NCI-H2081 treated with DMSO at 0.1 percent for 48 hours (cell line): ENCODE data around the gene ERICH6B.
"Not testable (repeated sequence)": the region's sequence is repeated elsewhere in the genome, so short reads cannot be mapped to it uniquely, and the experiment has no call there.

ENCODE experiments used
- DNase-seq: peaks from one replicate; lab custom pipeline; 2025; lab: John Stamatoyannopoulos, UW

ERICH6B gene

GRCh38 chr13:45615501-45616101 lies at the start of gene ERICH6B:
Gene ERICH6B, minus strand, starts transcription at chr13:45615739. Its CDS starts 18,734 bp downstream, at chr13:45597005.
- no peak for DNase-seq

GRCh38 chr13:45662903-45663302 lies 47.4 kb upstream of the ERICH6B start:
- DNase-seq: not testable (repeated sequence)

GRCh38 chr13:45662162-45662561 lies 46.6 kb upstream of the ERICH6B start:
- DNase-seq: no peak

- not testable (repeated sequence) for DNase-seq
Measured at GRCh38 chr13:45660458-45660857, 44.9 kb upstream of the ERICH6B start.

GRCh38 chr13:45659536-45659935 lies 44.0 kb upstream of the ERICH6B start:
- no peak for DNase-seq

- DNase-seq: no peak
Measured at GRCh38 chr13:45658586-45659235, 43.2 kb upstream of the ERICH6B start.

GRCh38 chr13:45654633-45655349 lies 39.3 kb upstream of the ERICH6B start:
- DNase-seq: no peak

GRCh38 chr13:45645263-45645662 lies 29.7 kb upstream of the ERICH6B start:
- DNase-seq: not testable (repeated sequence)

- not testable (repeated sequence) for DNase-seq
Measured at GRCh38 chr13:45642159-45642558, 26.6 kb upstream of the ERICH6B start.

GRCh38 chr13:45635291-45635690 lies 19.8 kb upstream of the ERICH6B start:
- not testable (repeated sequence) for DNase-seq

- no peak for DNase-seq
Measured at GRCh38 chr13:45630791-45631190, 15.3 kb upstream of the ERICH6B start.

GRCh38 chr13:45629940-45630339 lies 14.4 kb upstream of the ERICH6B start:
- no peak for DNase-seq

- no peak for DNase-seq
Measured at GRCh38 chr13:45628094-45628493, 12.6 kb upstream of the ERICH6B start.

- DNase-seq: no peak
Measured at GRCh38 chr13:45627656-45628055, 12.1 kb upstream of the ERICH6B start.

- no peak for DNase-seq
Measured at GRCh38 chr13:45626731-45627374, 11.3 kb upstream of the ERICH6B start.

GRCh38 chr13:45623516-45624090 lies 8.1 kb upstream of the ERICH6B start:
- DNase-seq: no peak

- no peak for DNase-seq
Measured at GRCh38 chr13:45621950-45622349, 6.4 kb upstream of the ERICH6B start.

GRCh38 chr13:45607931-45608330 lies 7.6 kb downstream of the ERICH6B start:
- no peak for DNase-seq

GRCh38 chr13:45604892-45605291 lies 10.6 kb downstream of the ERICH6B start:
- no peak for DNase-seq

- no peak for DNase-seq
Measured at GRCh38 chr13:45603338-45603737, 12.2 kb downstream of the ERICH6B start.

- DNase-seq: no peak
Measured at GRCh38 chr13:45602183-45603170, 13.1 kb downstream of the ERICH6B start.
